ENCODE measurements around the gene GRK5.

DNA sequence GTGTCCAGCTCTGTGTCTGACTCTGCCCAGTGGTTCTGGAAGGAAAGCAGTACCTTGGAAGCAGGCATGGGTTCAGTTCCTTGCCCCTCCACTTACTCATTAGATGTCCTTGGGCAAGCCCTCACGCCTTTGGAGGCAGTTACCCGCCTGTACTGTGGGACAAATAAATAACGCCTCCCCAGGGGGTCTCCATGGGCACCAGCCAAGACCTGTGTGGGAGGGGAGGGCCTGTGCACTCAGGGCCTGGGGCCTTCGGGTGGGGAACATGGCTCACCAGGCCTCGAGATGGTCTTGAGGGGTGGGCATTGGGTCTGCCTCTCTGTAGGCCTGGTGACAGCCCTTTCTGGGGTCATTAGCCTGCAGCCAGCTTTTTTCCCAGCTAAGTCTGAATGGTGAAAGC, 142.0 kb downstream of the GRK5 start:
- TF ChIP-seq FOXK2 (IDR thresholded peaks at IDR 0.05) (no peak), TARDBP (IDR thresholded peaks at IDR 0.05) (no peak)

Data from HEK293T (cell line).